Neural progenitor cell (in vitro differentiated cells): Measurements from ENCODE around the gene CD300LF.

Experiments
- EZH2phosphoT487 ChIP-seq: fragments of 200-600 bp; sonication (generic); IDR thresholded peaks from 2 replicates; pipeline ENCODE4 v1.6.1; 2017; ENCODE audit warnings: antibody characterized with exemption
- TF ChIP-seq, protein P1 (sequence below): fragments of 200-600 bp; sonication (generic); IDR thresholded peaks from 2 replicates; pipeline ENCODE4 v1.5.1; 2017; ENCODE audit warnings: antibody characterized with exemption, mild to moderate bottlenecking

DNA sequence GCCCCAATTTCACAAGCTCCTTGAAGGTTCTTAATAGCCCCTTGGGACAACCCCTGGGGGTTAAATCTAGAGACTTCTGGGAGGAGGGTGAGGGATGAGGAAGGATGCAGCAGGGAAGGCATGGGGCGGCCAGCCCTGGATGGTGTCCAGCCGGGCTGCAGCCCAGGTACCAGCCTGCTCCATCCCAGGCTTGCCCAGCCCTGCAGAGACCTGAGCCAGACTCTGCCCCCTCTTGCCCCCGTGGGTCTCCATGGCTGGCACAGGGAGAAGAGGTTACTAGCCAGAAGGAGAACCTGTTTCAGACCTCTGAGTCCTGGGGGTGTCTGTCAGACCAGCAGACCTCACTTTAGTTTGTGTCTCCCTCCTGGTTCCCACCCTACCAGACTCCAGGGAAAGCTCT is 44.2 kb upstream of the CD300LF start:
- TF ChIP-seq, protein P1, sequence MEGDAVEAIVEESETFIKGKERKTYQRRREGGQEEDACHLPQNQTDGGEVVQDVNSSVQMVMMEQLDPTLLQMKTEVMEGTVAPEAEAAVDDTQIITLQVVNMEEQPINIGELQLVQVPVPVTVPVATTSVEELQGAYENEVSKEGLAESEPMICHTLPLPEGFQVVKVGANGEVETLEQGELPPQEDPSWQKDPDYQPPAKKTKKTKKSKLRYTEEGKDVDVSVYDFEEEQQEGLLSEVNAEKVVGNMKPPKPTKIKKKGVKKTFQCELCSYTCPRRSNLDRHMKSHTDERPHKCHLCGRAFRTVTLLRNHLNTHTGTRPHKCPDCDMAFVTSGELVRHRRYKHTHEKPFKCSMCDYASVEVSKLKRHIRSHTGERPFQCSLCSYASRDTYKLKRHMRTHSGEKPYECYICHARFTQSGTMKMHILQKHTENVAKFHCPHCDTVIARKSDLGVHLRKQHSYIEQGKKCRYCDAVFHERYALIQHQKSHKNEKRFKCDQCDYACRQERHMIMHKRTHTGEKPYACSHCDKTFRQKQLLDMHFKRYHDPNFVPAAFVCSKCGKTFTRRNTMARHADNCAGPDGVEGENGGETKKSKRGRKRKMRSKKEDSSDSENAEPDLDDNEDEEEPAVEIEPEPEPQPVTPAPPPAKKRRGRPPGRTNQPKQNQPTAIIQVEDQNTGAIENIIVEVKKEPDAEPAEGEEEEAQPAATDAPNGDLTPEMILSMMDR = no peak
- TF ChIP-seq EZH2phosphoT487 = no peak
